ENCODE data around the gene SAA1.

DNA sequence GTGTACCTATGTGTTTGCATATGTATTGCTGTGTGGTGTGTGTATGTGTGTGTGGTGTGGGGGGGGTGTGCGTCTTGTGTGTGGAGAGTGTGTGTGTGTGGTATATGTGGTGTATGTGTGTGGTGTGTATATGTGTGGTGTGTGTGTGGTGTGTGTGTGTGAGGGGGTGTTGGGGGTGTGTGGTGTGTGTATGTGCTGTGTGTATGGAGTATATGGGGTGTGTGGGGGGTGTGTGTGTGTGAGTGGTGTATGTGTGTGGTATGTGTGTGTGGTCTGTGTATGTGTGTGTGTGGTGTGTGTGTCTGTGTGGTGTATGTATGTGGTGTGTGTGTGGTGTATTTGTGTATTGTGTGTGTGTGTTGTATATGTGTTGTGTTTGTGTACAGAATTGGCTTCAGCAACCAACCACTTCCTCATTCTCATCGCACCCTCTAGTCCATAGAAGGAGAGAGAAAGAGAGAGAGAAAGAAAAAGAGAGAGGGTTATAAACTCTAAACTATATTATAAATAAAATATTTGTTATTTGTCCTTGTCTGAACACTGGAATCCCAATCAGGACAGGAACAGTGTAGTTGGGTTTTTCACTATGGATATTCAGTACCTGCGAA is 43.1 kb upstream of the SAA1 start:
- TF ChIP-seq, protein P1, sequence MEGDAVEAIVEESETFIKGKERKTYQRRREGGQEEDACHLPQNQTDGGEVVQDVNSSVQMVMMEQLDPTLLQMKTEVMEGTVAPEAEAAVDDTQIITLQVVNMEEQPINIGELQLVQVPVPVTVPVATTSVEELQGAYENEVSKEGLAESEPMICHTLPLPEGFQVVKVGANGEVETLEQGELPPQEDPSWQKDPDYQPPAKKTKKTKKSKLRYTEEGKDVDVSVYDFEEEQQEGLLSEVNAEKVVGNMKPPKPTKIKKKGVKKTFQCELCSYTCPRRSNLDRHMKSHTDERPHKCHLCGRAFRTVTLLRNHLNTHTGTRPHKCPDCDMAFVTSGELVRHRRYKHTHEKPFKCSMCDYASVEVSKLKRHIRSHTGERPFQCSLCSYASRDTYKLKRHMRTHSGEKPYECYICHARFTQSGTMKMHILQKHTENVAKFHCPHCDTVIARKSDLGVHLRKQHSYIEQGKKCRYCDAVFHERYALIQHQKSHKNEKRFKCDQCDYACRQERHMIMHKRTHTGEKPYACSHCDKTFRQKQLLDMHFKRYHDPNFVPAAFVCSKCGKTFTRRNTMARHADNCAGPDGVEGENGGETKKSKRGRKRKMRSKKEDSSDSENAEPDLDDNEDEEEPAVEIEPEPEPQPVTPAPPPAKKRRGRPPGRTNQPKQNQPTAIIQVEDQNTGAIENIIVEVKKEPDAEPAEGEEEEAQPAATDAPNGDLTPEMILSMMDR (IDR thresholded peaks at IDR 0.05; ENCODE audit: borderline replicate concordance, extremely low read depth, low read length, poor library complexity, severe bottlenecking) = no peak
- no peak for TF ChIP-seq EZH2 (IDR thresholded peaks at IDR 0.05; ENCODE audit: borderline replicate concordance, low read depth, low read length, severe bottlenecking)

Data from DND-41 (cell line).